Esophagus (tissue), 2 donors: ENCODE data around the gene TRMT61A. TPM values are rescaled to one million over a fixed set of nuclear protein-coding genes. Genes with fewer than 3 reads are reported as not detected.
A peak's percentile ranks its signal among the peaks of the same experiment; 100 is the strongest.

ENCODE experiments used
- H3K27ac ChIP-seq, 2 donors: one replicate each; pipeline ENCODE4 v1.5.1; 2013; ENCODE audit warnings: low read depth in 2 of 2, mild to moderate bottlenecking in 2 of 2, inconsistent platforms in 1 of 2, low read length in 1 of 2, moderate library complexity in 1 of 2
- H3K27me3 ChIP-seq, 2 donors: one replicate each; pipeline ENCODE4 v1.6.1; 2013; ENCODE audit warnings: low read length in 2 of 2, control low read depth in 1 of 2, mild to moderate bottlenecking in 1 of 2; ENCODE audit not compliant: insufficient read depth in 2 of 2, control insufficient read depth in 1 of 2
- H3K36me3 ChIP-seq, 2 donors: one replicate each; pipeline ENCODE4 v1.6.1; 2013; ENCODE audit warnings: low read length in 1 of 2; ENCODE audit not compliant: control insufficient read depth in 2 of 2, insufficient read depth in 2 of 2
- H3K4me1 ChIP-seq, 2 donors: one replicate each; pipeline ENCODE4 v1.6.1; 2013; ENCODE audit warnings: low read length in 1 of 2; ENCODE audit not compliant: control insufficient read depth in 2 of 2, insufficient read depth in 2 of 2
- H3K4me3 ChIP-seq, 2 donors: one replicate each; pipeline ENCODE4 v1.5.1; 2013; ENCODE audit warnings: low read length in 2 of 2, mild to moderate bottlenecking in 2 of 2, low read depth in 1 of 2, moderate library complexity in 1 of 2
- H3K9me3 ChIP-seq, 2 donors: one replicate each; pipeline ENCODE4 v1.6.1; 2013; ENCODE audit warnings: mild to moderate bottlenecking in 2 of 2, low read depth in 1 of 2, low read length in 1 of 2, moderate library complexity in 1 of 2; ENCODE audit not compliant: control insufficient read depth in 2 of 2, insufficient read depth in 1 of 2
- WGBS, 2 donors: extraction: QIAGEN DNeasy Blood & Tissue Kit; methylation state at CpG; one replicate each; pipeline ENCODE4 v1.1.7; 2013; 5-methylcytosine and 5-hydroxymethylcytosine counted together
- polyA plus RNA-seq, 2 donors: library from polyadenylated mRNA; stranded (reverse); fragments of 200-250 nt; gene quantifications; one replicate each; pipeline ENCODE4 v1.2.3, GENCODE V29; 2013
- donor health status: healthy with polysubstance abuse.
- donor health status: Bipolar disorder and iron deficiency.

Gene TRMT61A
- polyA plus RNA-seq, 2 donors, result 11.0 to 11.5 TPM

DNA sequence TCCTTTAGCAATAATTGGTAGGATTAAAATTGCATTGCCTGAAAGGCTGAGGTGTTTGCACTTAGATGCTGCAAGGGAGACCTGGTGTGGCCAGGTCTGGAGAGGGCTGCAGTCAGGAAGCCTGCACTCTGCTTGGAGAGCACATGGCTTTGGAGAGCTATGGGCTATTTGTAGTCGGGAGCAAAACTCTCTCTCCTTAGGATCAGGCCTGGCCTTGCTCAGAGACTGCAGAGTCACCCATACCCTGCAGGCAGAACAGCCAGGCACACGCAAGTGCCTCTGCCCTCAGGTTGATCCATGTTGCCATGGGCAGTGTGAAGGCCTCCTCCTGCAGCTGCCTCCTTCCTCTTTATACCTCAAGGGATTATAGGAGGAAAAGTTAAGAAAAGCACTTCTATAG, 33.1 kb upstream of the TRMT61A start:
- Histone ChIP-seq H3K27me3 (no peaks in the 10 kb centered on the region), H3K36me3 (peaks cover 8 to 14% of the 10 kb centered on the region in 2 donors), H3K27ac (peak overlapping the region in 1 of 2 donors; percentile 28), H3K4me3 (no peak overlapping the region), H3K4me1 (peaks cover 0 to 3% of the 10 kb centered on the region in 2 donors), H3K9me3 (peaks cover 0 to 2% of the 10 kb centered on the region in 2 donors)
- 59 to 61% methylated on average over 2 of the region's 2 CpGs for WGBS, 2 donors

DNA sequence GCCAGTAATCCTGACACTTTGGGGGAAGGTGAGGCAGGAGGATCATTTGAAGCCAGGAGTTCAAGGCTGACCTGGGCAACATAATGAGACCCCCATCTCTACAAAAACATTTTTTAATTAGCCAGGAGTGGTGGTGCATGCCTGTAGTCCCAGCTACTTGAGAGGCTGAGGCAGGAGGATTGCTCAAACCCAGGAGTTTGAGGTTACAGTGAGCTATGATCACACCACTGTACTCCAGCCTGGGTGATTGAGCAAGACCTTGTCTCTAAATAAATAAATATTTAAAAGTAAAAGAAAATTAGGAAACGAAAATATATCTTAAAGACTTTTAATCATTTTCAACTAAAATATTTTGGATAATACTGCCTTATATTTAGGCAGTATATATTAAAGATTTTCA, 32.2 kb upstream of the TRMT61A start:
- H3K27me3 ChIP-seq, result no peaks in the 10 kb centered on the region
- H3K36me3 ChIP-seq, result peaks cover 13% of the 10 kb centered on the region in 2 donors
- WGBS, 2 donors, result 0 to 43% methylated on average over 1 of the region's 1 CpG

DNA sequence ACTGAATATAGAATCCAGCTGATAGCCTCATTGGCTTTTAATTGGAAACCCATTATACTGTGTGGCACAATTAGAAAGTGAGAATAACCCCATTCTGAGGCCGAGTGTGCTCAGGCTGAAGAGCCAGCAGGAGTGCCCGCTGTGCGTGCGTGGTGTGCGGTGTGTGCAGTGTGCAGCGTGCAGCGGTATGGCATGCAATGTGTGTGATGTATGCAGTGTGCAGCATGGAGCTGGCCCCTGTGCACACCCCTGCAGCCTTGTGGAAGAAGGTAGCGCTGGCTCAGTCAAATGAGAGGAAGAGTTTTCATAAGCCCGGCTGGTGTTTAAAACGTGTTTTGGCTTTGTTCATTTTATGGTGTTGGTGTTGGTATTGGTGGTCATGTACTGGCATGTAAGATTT, 29.3 kb upstream of the TRMT61A start:
- no peaks in the 10 kb centered on the region for H3K27me3 ChIP-seq
- H3K4me3 ChIP-seq, result no peak overlapping the region
- H3K9me3 ChIP-seq, result peaks cover 0 to 2% of the 10 kb centered on the region in 2 donors
- peaks cover 0 to 3% of the 10 kb centered on the region in 2 donors for H3K4me1 ChIP-seq
- H3K36me3 ChIP-seq, result peaks cover 17 to 22% of the 10 kb centered on the region in 2 donors
- no peak overlapping the region for H3K27ac ChIP-seq
- 41 to 62% methylated on average over 10 of the region's 10 CpGs for WGBS, 2 donors

More for the DNA sequence above, 32.2 kb upstream of the TRMT61A start:
- Histone ChIP-seq H3K4me3 (no peak overlapping the region), H3K9me3 (peaks cover 0 to 2% of the 10 kb centered on the region in 2 donors), H3K27ac (no peak overlapping the region), H3K4me1 (peaks cover 0 to 3% of the 10 kb centered on the region in 2 donors)

DNA sequence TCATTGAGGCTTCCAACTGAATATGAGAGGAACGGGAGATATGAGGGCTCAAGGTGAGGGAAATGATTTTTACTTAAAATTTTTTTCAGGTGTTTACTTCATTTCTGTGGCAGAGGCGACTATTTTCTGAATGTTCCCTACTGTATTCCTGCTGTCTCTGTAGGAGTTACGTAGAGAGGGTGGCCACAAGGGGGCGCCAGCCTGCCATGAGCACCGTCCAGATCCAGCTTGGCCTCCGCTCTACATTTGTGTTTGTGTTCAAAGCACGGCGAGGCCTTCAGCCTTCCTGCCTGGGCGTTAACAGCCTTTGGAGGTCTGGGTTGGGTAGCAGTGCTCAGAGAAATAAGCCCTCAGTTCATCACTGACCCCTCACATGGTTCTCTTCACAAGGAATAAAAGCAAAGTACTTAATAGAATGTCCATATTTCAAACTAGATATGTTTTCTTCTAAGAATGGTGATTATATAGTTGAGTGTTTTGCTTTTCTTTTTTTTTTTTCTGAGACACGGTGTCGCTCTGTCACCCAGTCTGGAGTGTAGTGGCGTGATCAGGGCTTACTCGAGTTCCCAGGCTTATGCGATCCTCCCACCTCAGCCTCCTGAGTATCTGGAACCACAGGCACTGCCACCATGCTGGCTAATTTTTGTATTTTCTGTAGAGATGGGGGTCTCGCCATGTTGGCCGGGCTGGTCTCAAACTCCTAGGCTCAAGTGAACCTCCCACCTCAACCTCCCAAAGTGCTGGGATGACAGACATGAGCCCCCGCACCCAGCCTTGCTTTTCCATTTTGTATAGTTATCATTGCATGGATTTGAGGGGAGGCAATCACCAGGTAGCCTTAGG, 28.6 kb upstream of the TRMT61A start:
- no peak overlapping the region for H3K4me3 ChIP-seq
- peaks cover 0 to 3% of the 10 kb centered on the region in 2 donors for H3K4me1 ChIP-seq
- peaks cover 0 to 2% of the 10 kb centered on the region in 2 donors for H3K9me3 ChIP-seq
- H3K36me3 ChIP-seq, result peaks cover 20 to 28% of the 10 kb centered on the region in 2 donors
- peak overlapping the region in 1 of 2 donors; percentile 11 for H3K27ac ChIP-seq
- H3K27me3 ChIP-seq, result no peaks in the 10 kb centered on the region
- 38 to 42% methylated on average over 17 of the region's 17 CpGs for WGBS, 2 donors

DNA sequence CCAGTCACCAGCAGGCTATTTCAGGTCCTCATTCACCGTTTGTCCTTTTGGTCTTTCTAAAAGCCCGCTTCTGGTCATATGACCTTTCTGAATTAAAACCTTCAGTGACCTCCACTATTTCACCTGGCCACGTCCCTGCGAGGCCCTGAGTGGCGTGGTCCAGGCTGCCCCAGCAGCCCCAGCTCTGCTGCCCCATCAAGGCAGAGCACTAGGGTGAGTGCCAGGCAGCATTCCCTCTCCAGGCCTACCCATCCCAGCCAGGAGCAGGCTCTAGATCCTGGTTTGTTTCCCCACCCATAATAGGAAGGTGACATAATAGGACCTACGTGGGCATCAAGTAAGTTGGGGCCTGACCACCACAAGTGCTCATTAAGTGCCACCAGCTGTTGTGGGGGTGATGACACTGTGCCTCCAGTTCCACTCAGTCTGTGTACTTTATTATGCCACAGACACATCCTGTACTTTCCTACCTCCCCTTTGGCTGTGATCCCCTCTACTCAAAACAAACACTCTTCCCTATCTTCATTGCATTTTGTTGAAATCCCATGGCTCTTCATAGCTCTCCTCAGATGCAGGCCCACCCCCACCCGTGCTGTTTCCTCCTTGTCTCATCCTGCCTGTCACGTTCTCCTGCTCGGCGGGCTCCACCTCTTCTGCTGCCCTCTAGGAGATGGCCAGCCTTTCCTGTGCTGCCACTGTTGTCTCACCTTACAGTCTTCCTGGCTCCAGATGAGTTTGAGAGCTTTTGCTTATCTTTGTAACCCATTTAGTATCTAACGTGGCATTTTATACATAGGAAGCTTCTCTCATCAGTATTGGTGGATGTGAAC, 27.7 kb upstream of the TRMT61A start:
- 82 to 83% methylated on average over 11 of the region's 11 CpGs for WGBS, 2 donors
- Histone ChIP-seq H3K27me3 (no peaks in the 10 kb centered on the region), H3K4me3 (no peak overlapping the region), H3K9me3 (peaks cover 0 to 2% of the 10 kb centered on the region in 2 donors), H3K4me1 (peaks cover 0 to 3% of the 10 kb centered on the region in 2 donors), H3K36me3 (peaks cover 18 to 26% of the 10 kb centered on the region in 2 donors), H3K27ac (no peak overlapping the region)

DNA sequence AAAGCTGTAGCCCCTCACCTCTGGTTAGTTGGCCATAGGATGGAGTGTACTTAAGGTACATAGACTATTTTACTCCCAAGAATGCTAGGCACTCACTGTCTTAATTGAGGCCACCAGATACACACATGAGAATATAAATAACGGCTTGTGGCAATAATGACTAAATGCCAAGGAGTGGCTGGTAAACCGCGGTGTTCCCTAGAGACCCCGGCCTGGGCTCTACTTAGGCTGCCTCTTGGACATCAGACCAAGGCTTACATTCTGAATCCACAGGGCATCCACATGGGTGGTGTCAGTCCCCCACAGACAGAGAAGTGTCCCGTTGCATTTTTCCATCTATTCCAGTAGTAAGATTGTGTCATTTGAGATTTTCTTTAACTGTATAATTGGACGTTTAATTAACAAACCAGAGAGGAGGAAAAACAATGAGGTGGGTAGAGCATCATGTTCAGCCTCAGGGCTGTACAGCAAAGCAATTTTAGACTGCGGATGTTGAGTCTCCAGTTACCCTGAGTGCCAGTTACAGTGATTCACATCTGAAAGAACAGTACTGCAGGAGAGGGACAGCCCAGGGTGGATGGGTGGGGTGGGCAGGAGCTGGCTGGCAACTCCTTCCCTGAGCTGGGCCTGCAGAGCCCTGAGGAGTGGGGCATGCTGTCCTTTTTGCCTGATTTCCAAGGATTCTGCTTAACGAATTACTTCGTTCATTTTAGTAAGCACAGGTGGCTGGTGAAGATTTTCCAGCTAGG, 26.9 kb upstream of the TRMT61A start:
- no peaks in the 10 kb centered on the region for H3K27me3 ChIP-seq
- no peak overlapping the region for H3K4me3 ChIP-seq
- no peaks in the 10 kb centered on the region for H3K9me3 ChIP-seq
- H3K4me1 ChIP-seq, result peaks cover 0 to 3% of the 10 kb centered on the region in 2 donors
- H3K36me3 ChIP-seq, result peaks cover 18 to 26% of the 10 kb centered on the region in 2 donors
- no peak overlapping the region for H3K27ac ChIP-seq
- WGBS, 2 donors, result 88 to 91% methylated on average over 9 of the region's 9 CpGs

DNA sequence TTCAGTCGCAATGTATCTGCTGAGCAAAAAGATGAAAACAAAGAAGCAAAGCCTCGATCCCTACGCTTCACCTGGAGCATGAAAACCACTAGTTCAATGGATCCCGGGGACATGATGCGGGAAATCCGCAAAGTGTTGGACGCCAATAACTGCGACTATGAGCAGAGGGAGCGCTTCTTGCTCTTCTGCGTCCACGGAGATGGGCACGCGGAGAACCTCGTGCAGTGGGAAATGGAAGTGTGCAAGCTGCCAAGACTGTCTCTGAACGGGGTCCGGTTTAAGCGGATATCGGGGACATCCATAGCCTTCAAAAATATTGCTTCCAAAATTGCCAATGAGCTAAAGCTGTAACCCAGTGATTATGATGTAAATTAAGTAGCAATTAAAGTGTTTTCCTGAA, 26.1 kb upstream of the TRMT61A start:
- 95 to 96% methylated on average over 18 of the region's 18 CpGs for WGBS, 2 donors
- Histone ChIP-seq H3K27me3 (no peaks in the 10 kb centered on the region), H3K36me3 (peaks cover 16 to 28% of the 10 kb centered on the region in 2 donors)

DNA sequence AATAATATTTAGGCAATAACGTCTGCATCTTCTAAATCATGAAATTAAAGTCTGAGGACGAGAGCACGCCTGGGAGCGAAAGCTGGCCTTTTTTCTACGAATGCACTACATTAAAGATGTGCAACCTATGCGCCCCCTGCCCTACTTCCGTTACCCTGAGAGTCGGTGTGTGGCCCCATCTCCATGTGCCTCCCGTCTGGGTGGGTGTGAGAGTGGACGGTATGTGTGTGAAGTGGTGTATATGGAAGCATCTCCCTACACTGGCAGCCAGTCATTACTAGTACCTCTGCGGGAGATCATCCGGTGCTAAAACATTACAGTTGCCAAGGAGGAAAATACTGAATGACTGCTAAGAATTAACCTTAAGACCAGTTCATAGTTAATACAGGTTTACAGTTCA, 25.7 kb upstream of the TRMT61A start:
- WGBS, 2 donors, result 95% methylated on average over 12 of the region's 12 CpGs
- H3K36me3 ChIP-seq, result peaks cover 14 to 28% of the 10 kb centered on the region in 2 donors
- no peak overlapping the region for H3K4me3 ChIP-seq
- no peaks in the 10 kb centered on the region for H3K27me3 ChIP-seq
- no peaks in the 10 kb centered on the region for H3K9me3 ChIP-seq
- peaks cover 0 to 3% of the 10 kb centered on the region in 2 donors for H3K4me1 ChIP-seq
- H3K27ac ChIP-seq, result no peak overlapping the region

More for the DNA sequence above, 26.1 kb upstream of the TRMT61A start:
- Histone ChIP-seq H3K9me3 (no peaks in the 10 kb centered on the region), H3K4me1 (peaks cover 0 to 3% of the 10 kb centered on the region in 2 donors), H3K27ac (no peak overlapping the region), H3K4me3 (no peak overlapping the region)

DNA sequence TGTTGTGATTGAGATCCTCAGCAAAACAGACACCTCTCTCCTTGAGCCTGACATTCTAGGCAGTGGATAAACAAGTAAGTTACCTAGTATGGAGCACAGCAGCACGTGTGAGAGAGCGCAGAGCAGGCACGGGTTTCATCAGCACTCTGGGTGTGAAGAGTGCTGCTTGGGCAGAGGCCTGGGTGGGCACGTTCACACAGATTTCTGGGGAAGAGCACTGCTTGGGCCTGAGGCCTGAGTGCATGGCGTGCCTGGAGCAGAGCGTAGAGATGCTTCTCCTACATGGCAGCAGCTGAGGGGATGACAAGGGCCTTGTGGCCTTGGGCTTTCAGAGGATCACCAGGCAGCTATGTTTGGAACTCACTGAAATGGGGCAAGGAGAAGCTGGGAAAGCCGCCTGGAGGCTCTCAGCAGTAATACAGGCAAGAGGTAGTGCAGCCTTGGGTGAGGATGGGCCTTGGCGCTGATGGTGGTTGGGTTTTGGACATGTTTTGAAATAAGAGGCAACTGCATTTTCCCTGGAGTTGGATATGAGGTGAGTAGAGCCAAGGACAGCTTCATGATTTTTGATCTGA, 23.9 kb upstream of the TRMT61A start:
- Histone ChIP-seq H3K4me3 (no peak overlapping the region), H3K4me1 (no peaks in the 10 kb centered on the region), H3K36me3 (peaks cover 18 to 26% of the 10 kb centered on the region in 2 donors), H3K9me3 (no peaks in the 10 kb centered on the region), H3K27ac (no peak overlapping the region), H3K27me3 (no peaks in the 10 kb centered on the region)
- whole genome bisulfite sequencing, 2 donors, result 80 to 81% methylated on average over 8 of the region's 8 CpGs
